HG03460 (cell line): ENCODE data around the gene ACTRT2.

Source experiments
- ATAC-seq: cut with Tn5 transposase; IDR thresholded peaks from one replicate; pipeline ENCODE4 v1.9.1; 2021; ENCODE audit not compliant: unreplicated experiment

The ACTRT2 gene

GRCh38 chr1:3001471-3002348, 19.6 kb upstream of the ACTRT2 start:
- ATAC-seq = no peak

GRCh38 chr1:3002349-3003038, 18.8 kb upstream of the ACTRT2 start:
- ATAC-seq = no peak

- no peak for ATAC-seq
Observed at GRCh38 chr1:3003039-3003940, 18.0 kb upstream of the ACTRT2 start.

GRCh38 chr1:3003941-3004270, 17.4 kb upstream of the ACTRT2 start:
- ATAC-seq = no peak

GRCh38 chr1:3004285-3005205, 16.7 kb upstream of the ACTRT2 start:
- ATAC-seq = no peak

- ATAC-seq = no peak
Observed at GRCh38 chr1:3005771-3006170, 15.5 kb upstream of the ACTRT2 start.

- ATAC-seq = no peak
Observed at GRCh38 chr1:3007298-3008147, 13.7 kb upstream of the ACTRT2 start.

GRCh38 chr1:3009021-3009420, 12.2 kb upstream of the ACTRT2 start:
- no peak for ATAC-seq

- ATAC-seq = no peak
Observed at GRCh38 chr1:3009556-3009955, 11.7 kb upstream of the ACTRT2 start.

GRCh38 chr1:3011127-3011526, 10.1 kb upstream of the ACTRT2 start:
- ATAC-seq = no peak

GRCh38 chr1:3011631-3012455, 9.4 kb upstream of the ACTRT2 start:
- no peak for ATAC-seq

- no peak for ATAC-seq
Observed at GRCh38 chr1:3012456-3013291, 8.6 kb upstream of the ACTRT2 start.

- ATAC-seq = no peak
Observed at GRCh38 chr1:3013371-3014049, 7.8 kb upstream of the ACTRT2 start.

GRCh38 chr1:3014050-3014440, 7.2 kb upstream of the ACTRT2 start:
- ATAC-seq = no peak

GRCh38 chr1:3014443-3015268, 6.6 kb upstream of the ACTRT2 start:
- ATAC-seq = no peak

GRCh38 chr1:3015269-3015635, 6.0 kb upstream of the ACTRT2 start:
- no peak for ATAC-seq
